H1 (cell line): ENCODE data around the gene MSH5. TPM values are rescaled to one million over a fixed set of nuclear protein-coding genes. Genes with fewer than 3 reads are reported as not detected.

Source experiments
- CTCF ChIA-PET: fragments of 300-600 bp; sonication (Branson Sonifier 250); formaldehyde crosslinking; loops from one replicate; lab custom pipeline; 2021; ENCODE audit not compliant: partially characterized antibody; lab: Charles Lee
- POLR2A ChIA-PET: fragments of 300-600 bp; sonication (Branson Sonifier 250); formaldehyde crosslinking; loops from one replicate; lab custom pipeline; 2021; ENCODE audit warnings: inconsistent platforms; ENCODE audit not compliant: partially characterized antibody; lab: Charles Lee
- DNase-seq, 2 experiments: peaks; one replicate each; pipeline versions ENCODE4 v3.0.0 to v3.0.0-alpha.2; 2010 to 2022; ENCODE audit warnings: low spot score in 2 of 2, low read depth in 1 of 2, mixed read lengths in 1 of 2
- FAIRE-seq: peaks from 2 replicates; lab custom pipeline; 2011; peaks lifted over from hg19 to GRCh38; lab: Jason Lieb, UNC
- H2AFZ ChIP-seq: 2 replicates; pipeline ENCODE4 v1.8.1; 2012; ENCODE audit warnings: low read length, inconsistent platforms
- H2AK5ac ChIP-seq: 2 replicates; pipeline ENCODE4 v1.6.1; 2013; ENCODE audit warnings: low read depth, low read length
- H2BK120ac ChIP-seq: replicated peaks from 2 replicates; pipeline ENCODE3; 2013; ENCODE audit warnings: low read depth, low read length, inconsistent platforms
- H2BK12ac ChIP-seq: 2 replicates; pipeline ENCODE4 v1.6.1; 2013; ENCODE audit warnings: low read depth, low read length
- H2BK15ac ChIP-seq: 2 replicates; pipeline ENCODE4 v1.6.1; 2013; ENCODE audit warnings: low read length
- H2BK20ac ChIP-seq: 2 replicates; pipeline ENCODE4 v1.6.1; 2013; ENCODE audit warnings: low read length
- H2BK5ac ChIP-seq: 2 replicates; pipeline ENCODE4 v1.6.1; 2013; ENCODE audit warnings: low read depth, low read length
- H3K14ac ChIP-seq: 2 replicates; pipeline ENCODE4 v1.6.1; 2013; ENCODE audit warnings: inconsistent platforms; ENCODE audit not compliant: insufficient read length
- H3K18ac ChIP-seq: 2 replicates; pipeline ENCODE4 v1.6.1; 2013; ENCODE audit warnings: low read length; ENCODE audit errors: extremely low read depth
- H3K23ac ChIP-seq: 2 replicates; pipeline ENCODE4 v1.6.1; 2013; ENCODE audit warnings: inconsistent platforms; ENCODE audit not compliant: insufficient read length
- H3K23me2 ChIP-seq: 2 replicates; pipeline ENCODE4 v1.6.1; 2013; ENCODE audit warnings: low read depth, low read length
- H3K27ac ChIP-seq: 2 replicates; pipeline ENCODE4 v1.6.1; 2011; ENCODE audit warnings: low read depth, low read length, inconsistent platforms
- H3K27me3 ChIP-seq, 4 experiments: replicated peaks in 1 of 4; 1 replicate in 1 of 4; 2 replicates in 3 of 4; pipeline versions ENCODE4 v1.6.1 to v1.8.1; 2011 to 2013; ENCODE audit warnings: low read length in 3 of 4, mild to moderate bottlenecking in 3 of 4, inconsistent platforms in 2 of 4, mixed read lengths in 2 of 4, moderate library complexity in 1 of 4; ENCODE audit not compliant: control insufficient read depth in 3 of 4, insufficient read depth in 3 of 4; ENCODE audit errors: extremely low read depth in 1 of 4
- H3K36me3 ChIP-seq, 4 experiments: 2 replicates each; pipeline versions ENCODE4 v1.6.1 to v1.8.1; 2011 to 2013; ENCODE audit warnings: mild to moderate bottlenecking in 4 of 4, low read length in 3 of 4, moderate library complexity in 2 of 4, control low read depth in 1 of 4, inconsistent platforms in 1 of 4; ENCODE audit not compliant: insufficient read depth in 4 of 4, control insufficient read depth in 2 of 4
- H3K4ac ChIP-seq: replicated peaks from 2 replicates; pipeline ENCODE3; 2013; ENCODE audit warnings: low read length, low read depth, mixed read lengths, inconsistent platforms; ENCODE audit not compliant: insufficient read length
- H3K4me1 ChIP-seq, 4 experiments: replicated peaks in 1 of 4; 1 replicate in 1 of 4; 2 replicates in 3 of 4; pipeline versions ENCODE4 v1.6.1 to v1.8.1; 2011 to 2013; ENCODE audit warnings: low read length in 3 of 4, inconsistent platforms in 2 of 4, mixed read lengths in 1 of 4; ENCODE audit not compliant: insufficient read depth in 4 of 4, control insufficient read depth in 3 of 4
- H3K4me2 ChIP-seq, 2 experiments: 2 replicates each; pipeline versions ENCODE4 v1.6.1 to v1.8.1; 2011 to 2013; ENCODE audit warnings: low read depth in 2 of 2, low read length in 2 of 2, control low read depth in 1 of 2, inconsistent platforms in 1 of 2, mild to moderate bottlenecking in 1 of 2; ENCODE audit not compliant: insufficient read depth in 1 of 2
- H3K4me3 ChIP-seq, 4 experiments: fragments of 200-600, 300-600 bp in 1 of 4; sonication (generic), shearing (Covaris generic), sonication (Bioruptor Twin) in 1 of 4; 2 replicates each; pipeline versions ENCODE4 v1.5.1 to v1.8.1; 2011 to 2016; ENCODE audit warnings: low read length in 4 of 4, low read depth in 3 of 4, control low read depth in 2 of 4, inconsistent platforms in 2 of 4, mild to moderate bottlenecking in 2 of 4, mixed read lengths in 1 of 4, moderate library complexity in 1 of 4; ENCODE audit not compliant: insufficient read depth in 2 of 4; ENCODE audit errors: extremely low read depth in 1 of 4
- H3K56ac ChIP-seq: replicated peaks from 2 replicates; pipeline ENCODE3; 2013; ENCODE audit warnings: low read depth, mild to moderate bottlenecking, mixed read lengths, low read length, inconsistent platforms; ENCODE audit not compliant: insufficient read length
- H3K79me1 ChIP-seq: 2 replicates; pipeline ENCODE4 v1.6.1; 2013; ENCODE audit warnings: low read depth, low read length, control low read depth
- H3K79me2 ChIP-seq, 2 experiments: 2 replicates each; pipeline versions ENCODE4 v1.6.1 to v1.8.1; 2012 to 2013; ENCODE audit warnings: low read length in 2 of 2, mild to moderate bottlenecking in 2 of 2, inconsistent platforms in 1 of 2; ENCODE audit not compliant: insufficient read depth in 2 of 2, control insufficient read depth in 1 of 2
- H3K9ac ChIP-seq, 4 experiments: replicated peaks in 1 of 4; 1 replicate in 1 of 4; 2 replicates in 3 of 4; pipeline versions ENCODE4 v1.6.1 to v1.8.1; 2011 to 2013; ENCODE audit warnings: low read depth in 3 of 4, low read length in 3 of 4, control low read depth in 2 of 4, mild to moderate bottlenecking in 2 of 4, moderate library complexity in 2 of 4, inconsistent platforms in 1 of 4; ENCODE audit errors: extremely low read depth in 1 of 4
- H3K9me3 ChIP-seq, 2 experiments: 2 replicates each; pipeline versions ENCODE4 v1.6.1 to v1.8.1; 2012 to 2013; ENCODE audit warnings: mild to moderate bottlenecking in 2 of 2, moderate library complexity in 2 of 2, control low read depth in 1 of 2, inconsistent platforms in 1 of 2, low read depth in 1 of 2, low read length in 1 of 2, mixed read lengths in 1 of 2; ENCODE audit not compliant: insufficient read depth in 2 of 2
- H4K20me1 ChIP-seq, 2 experiments: replicated peaks in 1 of 2; 2 replicates each; pipeline versions ENCODE3 to v1.8.1; 2011 to 2013; ENCODE audit warnings: inconsistent platforms in 2 of 2, low read length in 2 of 2, mild to moderate bottlenecking in 1 of 2; ENCODE audit not compliant: insufficient read depth in 2 of 2, control insufficient read depth in 1 of 2
- H4K5ac ChIP-seq: 2 replicates; pipeline ENCODE4 v1.6.1; 2013; ENCODE audit warnings: low read length, low read depth, mixed read lengths, inconsistent platforms; ENCODE audit not compliant: insufficient read length
- H4K8ac ChIP-seq: 2 replicates; pipeline ENCODE4 v1.8.0; 2013; ENCODE audit warnings: mild to moderate bottlenecking, moderate library complexity, low read length, inconsistent platforms; ENCODE audit not compliant: insufficient read depth; ENCODE audit errors: extremely low read depth
- H4K91ac ChIP-seq: replicated peaks from 2 replicates; pipeline ENCODE3; 2013; ENCODE audit warnings: low read length, mixed read lengths, inconsistent platforms; ENCODE audit not compliant: insufficient read length
- EGR1 ChIP-seq: IDR thresholded peaks from 2 replicates; pipeline ENCODE4 v1.6.1; 2011; ENCODE audit warnings: low read depth, low read length, borderline replicate concordance
- SP1 ChIP-seq: IDR thresholded peaks from 2 replicates; pipeline ENCODE4 v1.6.1; 2011; ENCODE audit warnings: low read depth, low read length
- WGBS, 2 experiments: shearing (Covaris generic) in 1 of 2; methylation state at CpG; one replicate each; pipeline versions ENCODE4 v1.1.6 to v1.1.7; 2013 to 2015; ENCODE audit warnings: low lambda C conversion rate in 2 of 2, mixed read lengths in 2 of 2, inconsistent platforms in 1 of 2, low coverage in 1 of 2, missing lambda C conversion rate in 1 of 2; ENCODE audit not compliant: insufficient replicate concordance in 2 of 2, insufficient coverage in 1 of 2, insufficient read length in 1 of 2; ENCODE audit errors: extremely low coverage in 1 of 2, missing lambda C conversion rate in 1 of 2; 5-methylcytosine and 5-hydroxymethylcytosine counted together
- polyA plus RNA-seq, 7 experiments: library from polyadenylated mRNA; depleted of rRNA in 3 of 7; stranded (reverse) in 5 of 7; unstranded in 2 of 7; fragments of >200 nt in 5 of 7; fragments of 200-250 nt in 2 of 7; gene quantifications; 1 replicate in 5 of 7; 2 replicates in 1 of 7; 4 replicates in 1 of 7; pipeline versions ENCODE4 v1.2.1 to v1.2.3, GENCODE V29; 2011 to 2013; ENCODE audit warnings: missing spikeins in 2 of 7, mixed read lengths in 2 of 7
- total RNA-seq: library from RNA; stranded (reverse); fragmentation: NEBNext Ultra II Directional; extraction: Animal tissue kit (Norgen Biotek cat#: 25700); gene quantifications from 2 replicates; pipeline ENCODE4 v1.2.1, GENCODE V29; 2021

Gene MSH5
- total and polyA plus RNA-seq, 2 of the 8 experiments (the other 6 are each of a cell fraction or from before 2014, with no cell fraction given) = 25.3 to 26.5 TPM

GRCh38 chr6:31730631-31731086 is 9.1 kb upstream of the MSH5 start:
- Histone ChIP-seq H3K9me3 (no peaks in the 10 kb centered on the region), H3K79me1 (peaks cover 11% of the 10 kb centered on the region; the same call in 1 of the 2 replicates), H4K8ac (no peak overlapping the region), H3K18ac (no peak overlapping the region), H3K4me3 (peak overlapping the region; percentile 56 to 91 (median 83); a peak in 4 of 8 replicates), H2BK120ac (no peak overlapping the region), H3K23me2 (peaks cover 11% of the 10 kb centered on the region), H3K79me2 (peaks cover 0 to 17% of the 10 kb centered on the region in 2 experiments; a peak in 2 of 4 replicates), H2BK12ac (no peak overlapping the region), H3K27me3 (no peaks in the 10 kb centered on the region), H2BK20ac (no peak overlapping the region), H4K91ac (no peak overlapping the region), H4K20me1 (peaks cover 4 to 5% of the 10 kb centered on the region in 2 experiments), H2AK5ac (no peak overlapping the region), H3K9ac (no peak overlapping the region), H3K4me2 (peak overlapping the region; percentile 31 to 90), H3K4me1 (peaks cover 10 to 19% (median 11%) of the 10 kb centered on the region in 4 experiments), H3K36me3 (peaks cover 10 to 40% (median 33%) of the 10 kb centered on the region in 4 experiments), H3K14ac (no peak overlapping the region), H3K23ac (no peak overlapping the region), H2AFZ (no peak overlapping the region), H3K4ac (no peak overlapping the region), H3K56ac (no peak overlapping the region), H2BK5ac (no peak overlapping the region), H2BK15ac (no peak overlapping the region), H3K27ac (no peak overlapping the region), H4K5ac (no peak overlapping the region)
- POLR2A ChIA-PET = interaction anchor here (0.6 to 4.2 kb wide), 34 partner anchors 9 to 1241 kb away, joined by 3 to 57 read pairs (median 5); partner anchors contain the start of genes ABHD16A, ATP6V1G2, BAG6 and GPANK1
- DNase-seq = no peak
- CTCF ChIA-PET = interaction anchor here (0.9 to 8.9 kb wide), 21 partner anchors 9 to 137 kb away, joined by 3 to 89 read pairs (median 7); partner anchors contain the start of genes ABHD16A, C6orf47, LSM2 and LY6G5C
- WGBS, 2 experiments = 94% methylated on average over 11 of the region's 11 CpGs; no CpG with 5 or more reads in 1 of the 2 experiments
- TF ChIP-seq SP1 (peak; percentile 30; the same call in 1 of the 2 replicates), EGR1 (no peak)
- no peak for FAIRE-seq
